Ectodermal cell (in vitro differentiated cells): ENCODE data around the gene RBPJL.
"Not testable (repeated sequence)": the region's sequence is repeated elsewhere in the genome, so short reads cannot be mapped to it uniquely, and the experiment has no call there.

Experiments used
- H3K27ac ChIP-seq: 2 replicates; pipeline ENCODE4 v1.7.0; 2013; ENCODE audit warnings: mild to moderate bottlenecking, low read depth, low read length; ENCODE audit not compliant: insufficient read depth, poor library complexity, severe bottlenecking
- H3K27me3 ChIP-seq: 2 replicates; pipeline ENCODE4 v1.7.0; 2013; ENCODE audit warnings: mild to moderate bottlenecking, low read length; ENCODE audit not compliant: insufficient read depth, control insufficient read depth, poor library complexity, severe bottlenecking
- H3K36me3 ChIP-seq: one replicate; pipeline ENCODE4 v1.7.0; 2013; ENCODE audit warnings: low read length; ENCODE audit not compliant: control insufficient read depth, insufficient read depth
- H3K4me1 ChIP-seq: one replicate; pipeline ENCODE4 v1.7.0; 2013; ENCODE audit warnings: low read length; ENCODE audit not compliant: control insufficient read depth, insufficient read depth
- H3K4me3 ChIP-seq: 2 replicates; pipeline ENCODE4 v1.7.0; 2013; ENCODE audit warnings: low read depth, low read length, control low read depth; ENCODE audit not compliant: insufficient read depth
- H3K9me3 ChIP-seq: 2 replicates; pipeline ENCODE4 v1.7.0; 2013; ENCODE audit warnings: mild to moderate bottlenecking, low read length, moderate library complexity; ENCODE audit not compliant: control insufficient read depth
- WGBS, 2 experiments: methylation state at CpG; one replicate each; pipeline ENCODE4 v1.1.7; 2013; ENCODE audit warnings: missing lambda C conversion rate in 2 of 2; 5-methylcytosine and 5-hydroxymethylcytosine counted together

The RBPJL gene

DNA sequence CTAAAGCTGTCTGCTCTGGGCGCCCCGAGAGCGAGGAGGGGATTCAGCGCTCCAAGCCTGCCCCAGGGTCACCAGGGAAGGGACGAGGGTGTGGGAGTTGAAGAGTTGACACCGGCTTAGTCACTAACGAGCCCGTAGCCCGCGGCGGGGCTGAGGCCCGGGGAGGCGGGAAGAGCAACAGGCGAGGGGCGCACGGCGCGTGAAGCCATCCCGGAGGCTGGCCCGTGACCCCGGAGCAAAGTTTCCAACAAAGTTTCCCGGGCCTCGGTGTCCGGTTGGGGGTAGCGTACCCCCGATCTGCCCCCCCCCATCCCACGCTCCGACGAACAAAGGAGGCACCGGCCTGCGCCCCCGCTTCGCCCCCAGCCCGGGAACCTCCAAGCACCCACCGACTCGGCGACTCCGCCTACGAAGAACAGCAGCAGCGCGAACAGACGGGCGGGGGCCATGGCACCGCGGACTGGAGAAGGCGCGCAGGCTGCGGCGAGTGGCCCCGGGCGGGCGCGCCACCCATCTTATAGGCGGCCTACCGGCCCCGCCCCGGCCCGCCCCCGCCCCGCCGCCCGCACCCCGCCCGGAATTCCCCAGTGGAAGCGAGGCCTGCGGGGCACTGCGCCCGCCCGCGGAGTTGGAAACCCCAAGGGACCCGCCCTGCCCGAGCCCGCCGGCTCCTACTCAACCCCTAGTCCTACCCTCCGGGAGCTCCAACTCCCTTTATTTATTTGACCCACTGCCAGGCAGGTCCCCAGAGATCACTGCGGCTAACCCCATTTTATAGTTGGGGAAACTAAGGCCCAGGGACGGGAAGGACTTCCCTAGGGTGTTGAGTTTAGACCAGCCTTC, 41.5 kb downstream of the RBPJL start, which contains the start of gene SDC4:
SDC4 (minus strand) TSS at position 489 of the 843 bp plus-strand sequence; CDS start at position 449, 40 bp downstream.
- H3K27ac ChIP-seq: no peak within 1 kb of the TSS
- no peaks in the 10 kb centered on the region for H3K9me3 ChIP-seq
- no peaks in the 10 kb centered on the region for H3K36me3 ChIP-seq
- H3K27me3 ChIP-seq: no peaks in the 10 kb centered on the region
- 2% methylated on average over 77 of the region's 77 CpGs for WGBS, 2 experiments
- peaks cover 40% of the 10 kb centered on the region for H3K4me1 ChIP-seq
- H3K4me3 ChIP-seq: peak within 1 kb of the TSS; percentile 64

DNA sequence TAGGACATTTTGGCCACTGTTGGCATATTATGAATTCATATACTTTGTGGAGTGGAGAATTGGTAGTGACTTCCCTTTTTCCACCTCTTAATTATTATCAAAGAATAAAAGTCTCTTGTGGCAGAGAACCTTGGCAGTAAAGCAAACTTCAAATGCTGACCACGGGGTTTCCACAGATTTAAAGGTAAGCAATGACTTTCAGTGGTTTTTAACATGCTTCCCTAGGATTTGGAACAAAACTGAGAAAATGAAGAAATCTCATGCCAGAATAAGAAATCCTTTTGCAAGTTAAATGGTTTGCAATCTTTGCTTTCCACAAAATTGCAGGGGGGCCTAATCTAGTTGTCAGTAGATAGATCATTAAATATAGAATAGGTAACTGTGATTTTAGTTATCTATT, 43.6 kb downstream of the RBPJL start:
- WGBS, 2 experiments: 96% methylated on average over 1 of the region's 1 CpG
- Histone ChIP-seq H3K4me1 (peaks cover 19% of the 10 kb centered on the region), H3K27me3 (no peaks in the 10 kb centered on the region), H3K9me3 (no peaks in the 10 kb centered on the region), H3K4me3 (no peak overlapping the region), H3K27ac (no peak overlapping the region), H3K36me3 (no peaks in the 10 kb centered on the region)

DNA sequence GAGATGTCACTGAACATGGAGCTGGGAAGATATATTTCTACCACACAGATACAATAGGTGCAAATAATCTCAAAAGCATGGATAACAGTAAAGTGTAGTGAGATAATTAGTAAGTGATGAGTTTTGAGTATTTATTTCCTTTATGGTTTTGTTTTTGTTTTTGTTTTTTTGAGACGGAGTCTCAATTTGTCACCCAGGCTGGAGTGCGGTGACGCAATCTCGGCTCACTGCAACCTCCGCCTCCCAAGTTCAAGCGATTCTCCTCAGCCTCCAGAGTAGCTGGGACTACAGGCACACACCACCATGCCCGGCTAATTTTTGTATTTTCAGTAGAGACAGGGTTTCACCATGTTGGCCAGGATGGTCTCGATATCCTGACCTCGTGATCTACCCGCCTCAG, 44.2 kb downstream of the RBPJL start:
- peaks cover 14% of the 10 kb centered on the region for H3K4me1 ChIP-seq
- not testable (repeated sequence) for H3K27ac ChIP-seq, H3K4me3 ChIP-seq, H3K36me3 ChIP-seq, H3K9me3 ChIP-seq, H3K27me3 ChIP-seq
- 90 to 96% methylated on average over 10 of the region's 10 CpGs for WGBS, 2 experiments

DNA sequence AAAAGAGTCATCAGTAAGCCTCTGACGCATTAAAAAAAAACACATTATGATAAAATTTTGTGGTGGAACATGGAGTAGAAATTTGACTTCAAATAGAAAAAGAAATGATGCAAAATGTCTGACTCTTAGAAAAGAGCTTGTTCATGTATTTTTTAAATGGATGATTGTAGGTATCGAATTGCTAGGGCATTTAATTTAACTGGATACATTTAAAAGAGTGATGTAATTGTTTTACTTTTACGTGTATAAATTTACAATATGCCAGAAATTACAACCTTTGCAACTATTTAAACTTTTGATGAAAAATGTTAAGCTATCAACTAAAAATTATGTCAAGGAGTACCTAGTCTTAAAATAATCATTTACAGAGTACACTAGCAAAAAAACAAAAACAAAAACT, 46.1 kb downstream of the RBPJL start:
- WGBS, 2 experiments: 100% methylated on average over 2 of the region's 3 CpGs
- H3K9me3 ChIP-seq: no peaks in the 10 kb centered on the region
- no peaks in the 10 kb centered on the region for H3K27me3 ChIP-seq
- H3K27ac ChIP-seq: no peak overlapping the region
- no peaks in the 10 kb centered on the region for H3K4me1 ChIP-seq
- no peak overlapping the region for H3K4me3 ChIP-seq
- no peaks in the 10 kb centered on the region for H3K36me3 ChIP-seq

DNA sequence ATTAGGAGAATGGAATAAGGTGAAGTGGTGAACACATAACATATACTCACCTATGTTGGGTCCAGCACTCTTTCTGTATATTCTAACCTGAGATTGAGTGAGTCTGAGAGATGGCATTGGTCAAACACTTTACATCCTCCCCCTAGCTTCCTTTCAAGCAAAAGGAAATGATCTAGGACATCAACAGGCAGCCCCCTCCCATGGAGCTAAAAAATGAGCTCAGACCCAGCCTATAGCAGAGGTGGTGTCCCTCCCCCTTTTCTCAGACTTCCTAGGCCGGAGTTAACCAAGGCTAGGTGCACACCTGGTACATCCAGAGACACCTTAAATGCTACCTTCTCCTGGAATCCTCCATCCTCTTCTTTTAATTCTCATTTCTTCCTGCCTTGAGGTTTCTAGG, 47.1 kb downstream of the RBPJL start:
- H3K4me3 ChIP-seq: no peak overlapping the region
- H3K36me3 ChIP-seq: no peaks in the 10 kb centered on the region
- no peaks in the 10 kb centered on the region for H3K4me1 ChIP-seq
- 79 to 89% methylated on average over 1 of the region's 1 CpG for WGBS, 2 experiments
- no peak overlapping the region for H3K27ac ChIP-seq
- no peaks in the 10 kb centered on the region for H3K9me3 ChIP-seq
- H3K27me3 ChIP-seq: no peaks in the 10 kb centered on the region

DNA sequence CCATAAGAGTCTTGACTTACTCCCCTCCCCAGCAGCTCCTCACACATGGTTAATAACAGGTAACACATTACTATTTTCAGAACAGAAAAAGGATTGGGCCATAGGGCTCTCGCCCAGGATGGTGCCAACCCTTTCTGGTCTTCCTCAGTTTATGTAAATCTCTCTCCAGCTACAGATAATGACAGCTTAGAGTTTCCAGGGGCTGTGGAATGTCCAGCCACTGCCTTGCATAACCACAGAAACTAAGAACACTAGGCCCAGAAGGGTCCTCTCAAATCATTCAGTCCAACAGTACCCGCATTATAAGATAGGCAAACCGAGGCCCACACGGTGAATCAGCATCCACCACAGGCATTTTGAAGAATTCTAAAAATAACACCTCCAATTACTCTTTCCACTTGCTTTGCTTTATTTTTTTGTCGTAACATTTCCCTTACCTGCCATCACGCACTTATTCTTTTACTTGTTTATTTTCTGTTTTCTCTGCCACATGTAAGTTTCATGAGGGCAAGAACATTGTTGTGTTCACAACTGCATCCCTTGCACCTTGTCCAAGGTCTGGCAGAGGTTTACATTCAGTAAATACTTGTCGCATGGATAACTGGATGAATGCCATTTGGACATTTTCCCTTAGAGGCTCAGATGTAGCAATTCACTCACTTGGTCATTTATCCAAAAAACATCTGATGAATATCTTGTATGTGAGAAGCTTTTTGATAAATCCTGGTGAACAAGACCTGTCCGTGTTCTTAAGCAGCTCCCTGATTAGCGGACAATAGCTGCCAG, 48.0 kb downstream of the RBPJL start:
- no peak overlapping the region for H3K4me3 ChIP-seq
- H3K27me3 ChIP-seq: no peaks in the 10 kb centered on the region
- WGBS, 2 experiments: 82 to 90% methylated on average over 9 of the region's 9 CpGs
- H3K4me1 ChIP-seq: no peaks in the 10 kb centered on the region
- H3K9me3 ChIP-seq: no peaks in the 10 kb centered on the region
- H3K27ac ChIP-seq: no peak overlapping the region
- no peaks in the 10 kb centered on the region for H3K36me3 ChIP-seq

DNA sequence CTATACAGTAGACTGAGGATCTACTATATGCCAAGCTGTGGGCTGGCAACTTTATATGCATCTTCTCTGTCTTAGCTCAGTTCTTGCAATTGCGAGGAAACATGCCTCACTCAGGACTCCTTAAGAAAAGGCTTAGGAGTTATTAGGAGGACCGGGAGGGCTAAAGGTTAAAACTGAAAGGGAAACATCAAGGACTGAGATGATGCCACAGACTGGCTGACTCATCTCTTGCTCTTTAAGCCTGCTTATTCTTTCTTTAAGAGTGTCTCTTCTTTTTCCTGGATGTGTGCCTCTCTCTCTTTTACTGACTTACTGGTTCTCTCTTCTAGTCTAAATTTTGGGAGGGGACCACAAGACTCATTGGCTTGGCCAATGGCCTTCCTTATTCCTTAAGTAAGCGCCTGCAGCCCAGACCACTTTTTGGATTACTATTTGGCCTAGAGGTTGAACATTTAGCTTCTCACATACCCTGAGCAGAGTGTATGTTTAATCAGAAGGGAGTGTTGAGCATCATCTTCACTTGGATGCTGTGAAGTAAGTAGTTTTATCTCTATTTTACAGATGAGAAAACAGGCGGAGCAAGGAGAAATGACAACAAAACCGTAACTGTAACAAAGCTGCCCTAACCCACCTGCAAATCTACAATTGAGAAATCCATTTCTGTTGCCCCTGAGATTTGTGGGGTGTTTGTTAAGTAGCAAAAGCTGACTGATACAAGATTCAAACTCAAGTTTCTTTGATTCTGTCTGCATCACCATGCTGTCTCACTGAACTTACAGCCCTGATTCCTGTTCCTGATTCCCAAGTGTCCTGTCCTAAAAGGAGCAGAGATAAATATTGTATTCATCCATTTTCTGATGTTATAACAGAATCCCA, 48.8 kb downstream of the RBPJL start:
- Histone ChIP-seq H3K9me3 (no peaks in the 10 kb centered on the region), H3K36me3 (no peaks in the 10 kb centered on the region), H3K4me1 (no peaks in the 10 kb centered on the region), H3K4me3 (no peak overlapping the region), H3K27me3 (no peaks in the 10 kb centered on the region), H3K27ac (no peak overlapping the region)
- 69 to 73% methylated on average over 5 of the region's 5 CpGs for WGBS, 2 experiments

DNA sequence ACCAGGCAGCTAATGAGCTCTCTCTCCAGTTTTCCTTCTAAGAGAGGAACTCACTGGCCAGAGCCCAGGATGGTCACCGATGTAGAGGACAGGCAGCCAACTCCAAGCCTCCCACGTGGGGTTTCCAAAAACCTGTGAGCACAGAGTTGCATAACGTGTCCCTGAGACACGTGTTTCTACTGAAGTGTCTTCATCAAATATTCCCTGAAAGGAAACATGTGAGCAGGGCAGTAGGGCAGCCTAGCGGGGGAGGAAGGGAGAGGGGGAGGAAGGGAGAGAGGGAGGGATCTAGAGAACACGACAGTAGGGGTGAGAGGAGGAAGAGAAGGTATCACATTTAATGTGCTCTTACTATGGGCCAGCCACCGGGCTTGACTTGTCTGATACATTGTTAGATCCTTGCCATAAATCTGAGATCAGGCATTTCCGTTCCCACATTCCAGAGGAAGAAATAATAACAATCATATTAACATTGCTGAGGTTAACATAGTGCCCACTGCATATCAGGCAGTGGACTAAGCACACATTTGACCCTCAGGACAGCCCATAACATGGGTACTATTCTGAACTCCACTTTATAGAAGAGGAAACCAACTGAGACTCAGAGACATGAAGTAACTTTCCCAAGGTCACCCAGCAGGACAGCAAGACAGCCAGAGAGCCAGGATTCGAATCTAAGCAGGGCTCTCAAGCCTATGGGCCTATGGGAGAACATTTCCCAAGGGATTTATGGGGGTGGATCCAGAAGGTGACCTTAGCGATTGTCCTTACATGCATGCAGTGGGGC, 51.8 kb downstream of the RBPJL start:
- no peak overlapping the region for H3K4me3 ChIP-seq
- no peaks in the 10 kb centered on the region for H3K4me1 ChIP-seq
- no peak overlapping the region for H3K27ac ChIP-seq
- no peaks in the 10 kb centered on the region for H3K27me3 ChIP-seq
- H3K9me3 ChIP-seq: no peaks in the 10 kb centered on the region
- 65 to 70% methylated on average over 10 of the region's 10 CpGs for WGBS, 2 experiments
- no peaks in the 10 kb centered on the region for H3K36me3 ChIP-seq

DNA sequence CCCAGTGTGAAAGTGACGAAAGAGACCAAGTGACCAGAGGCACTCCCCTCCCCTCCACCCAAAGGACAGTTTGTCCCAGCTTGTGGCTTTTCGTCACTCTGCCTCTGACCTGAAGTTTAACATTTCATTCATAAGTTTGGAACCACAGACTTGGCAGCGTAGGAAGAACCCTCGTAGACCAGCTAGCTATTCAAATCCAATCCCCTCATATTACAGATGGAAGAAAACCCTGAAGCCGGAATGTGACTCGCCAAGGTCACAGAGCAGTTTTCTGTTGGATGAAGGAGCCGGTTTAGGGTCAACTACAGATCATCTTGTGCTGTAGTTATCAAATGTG, 52.4 kb downstream of the RBPJL start:
- no peaks in the 10 kb centered on the region for H3K27me3 ChIP-seq
- H3K4me3 ChIP-seq: no peak overlapping the region
- H3K4me1 ChIP-seq: peaks cover 3% of the 10 kb centered on the region
- H3K27ac ChIP-seq: no peak overlapping the region
- 93 to 94% methylated on average over 7 of the region's 7 CpGs for WGBS, 2 experiments
- H3K36me3 ChIP-seq: no peaks in the 10 kb centered on the region
- no peaks in the 10 kb centered on the region for H3K9me3 ChIP-seq
